GM12891 (cell line): ENCODE measurements around the gene SLC7A9.

Experiments used
- POLR2A ChIP-seq: IDR thresholded peaks from 2 replicates; pipeline ENCODE4 v1.6.1; 2011; ENCODE audit warnings: low read depth, low read length, control low read depth
- POLR2AphosphoS5 ChIP-seq: IDR thresholded peaks from 2 replicates; pipeline ENCODE4 v1.6.1; 2011; ENCODE audit warnings: low read depth, low read length, control low read depth
- TAF1 ChIP-seq: IDR thresholded peaks from 2 replicates; pipeline ENCODE4 v1.6.1; 2011; ENCODE audit warnings: low read depth, low read length, control low read depth

DNA sequence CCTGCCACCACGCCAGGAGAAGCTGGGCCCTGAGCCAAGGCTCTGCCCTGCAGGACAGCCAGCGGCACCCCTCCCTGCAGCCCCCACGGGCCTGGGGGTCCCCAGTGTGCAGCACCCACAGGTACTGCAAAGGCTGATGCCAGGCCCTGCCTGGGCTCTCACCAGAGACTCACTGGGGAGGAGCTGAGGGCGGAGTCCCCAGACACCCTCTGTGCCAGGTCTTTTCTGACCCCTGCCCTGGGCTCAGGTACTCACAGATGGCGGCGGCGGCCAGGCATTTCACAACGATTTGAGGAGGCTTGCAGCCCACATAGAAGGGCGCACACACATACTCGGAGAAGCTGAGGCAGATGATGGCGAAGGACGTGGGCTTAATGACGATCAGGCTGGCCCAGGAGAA lies 5.7 kb downstream of the SLC7A9 start:
- TF ChIP-seq POLR2AphosphoS5 (no peak), POLR2A (no peak), TAF1 (no peak)
